ENCODE measurements around the gene XRCC1.
A peak's percentile ranks its signal among the peaks of the same experiment; 100 is the strongest.
"Not testable (repeated sequence)": the region's sequence is repeated elsewhere in the genome, so short reads cannot be mapped to it uniquely, and the experiment has no call there.

The XRCC1 gene

GRCh38 chr19:43606569-43607229, 31.4 kb upstream of the XRCC1 start:
- TF ChIP-seq CTCF (IDR thresholded peaks at IDR 0.05; ENCODE audit: low read depth, low read length) (no peak), EZH2phosphoT487 (IDR thresholded peaks at IDR 0.05; ENCODE audit: low read depth) (no peak)
- no peak overlapping the region for H3K9ac ChIP-seq (ENCODE audit: low read length)
- H3K4me3 ChIP-seq (ENCODE audit: low read length), result no peak overlapping the region
- no peaks in the 10 kb centered on the region for H3K79me2 ChIP-seq (ENCODE audit: low read length)
- H4K20me1 ChIP-seq (ENCODE audit: insufficient read depth, low read length), result no peaks in the 10 kb centered on the region
- H2AFZ ChIP-seq (ENCODE audit: low read depth, low read length), result no peak overlapping the region
- no peaks in the 10 kb centered on the region for H3K4me1 ChIP-seq (ENCODE audit: low read length)
- peaks cover 5% of the 10 kb centered on the region for H3K36me3 ChIP-seq (replicated peaks; ENCODE audit: low read depth, low read length)
- H3K4me2 ChIP-seq (ENCODE audit: low read length), result no peak overlapping the region
- H3K27me3 ChIP-seq (ENCODE audit: low read depth, low read length), result no peaks in the 10 kb centered on the region
- H3K27ac ChIP-seq (ENCODE audit: low read length), result no peak overlapping the region
- no peaks in the 10 kb centered on the region for H3K9me3 ChIP-seq (ENCODE audit: insufficient read depth, low read length)

- H3K4me2 ChIP-seq (ENCODE audit: low read length), result no peak overlapping the region
- H4K20me1 ChIP-seq (ENCODE audit: insufficient read depth, low read length), result no peaks in the 10 kb centered on the region
- H3K9ac ChIP-seq (ENCODE audit: low read length), result no peak overlapping the region
Observed at GRCh38 chr19:43605875-43606568, 30.7 kb upstream of the XRCC1 start.

DNA sequence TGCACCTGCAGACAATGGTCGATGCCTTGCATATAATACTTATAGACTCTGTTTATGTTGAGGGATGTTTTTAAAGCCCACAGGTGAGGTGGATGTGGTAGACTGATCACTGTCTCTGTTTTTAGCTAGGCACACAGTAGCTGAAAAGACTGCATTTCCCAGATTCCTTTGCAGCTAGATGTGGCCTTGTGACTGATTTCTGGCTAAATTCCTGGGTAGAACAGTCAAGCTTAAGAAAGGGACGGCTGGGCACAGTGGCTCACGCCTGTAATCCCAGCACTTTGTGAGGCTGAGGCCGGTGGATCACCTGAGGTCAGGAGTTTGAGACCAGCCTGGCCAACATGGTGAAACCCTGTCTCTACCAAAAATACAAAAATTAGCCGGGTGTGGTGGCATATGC, 25.0 kb upstream of the XRCC1 start:
- H3K27me3 ChIP-seq (ENCODE audit: low read depth, low read length); H3K4me2 ChIP-seq (ENCODE audit: low read length); H2AFZ ChIP-seq (ENCODE audit: low read depth, low read length); H3K4me3 ChIP-seq (ENCODE audit: low read length); H4K20me1 ChIP-seq (ENCODE audit: insufficient read depth, low read length); H3K9ac ChIP-seq (ENCODE audit: low read length); H3K9me3 ChIP-seq (ENCODE audit: insufficient read depth, low read length); H3K27ac ChIP-seq (ENCODE audit: low read length): not testable (repeated sequence)
- Histone ChIP-seq H3K79me2 (ENCODE audit: low read length) (peaks cover 28% of the 10 kb centered on the region), H3K36me3 (replicated peaks; ENCODE audit: low read depth, low read length) (peaks cover 19% of the 10 kb centered on the region), H3K4me1 (ENCODE audit: low read length) (peaks cover 12% of the 10 kb centered on the region)

More at GRCh38 chr19:43605875-43606568, 30.7 kb upstream of the XRCC1 start:
- H3K4me3 ChIP-seq (ENCODE audit: low read length), result no peak overlapping the region
- no peak overlapping the region for H3K27ac ChIP-seq (ENCODE audit: low read length)
- no peaks in the 10 kb centered on the region for H3K79me2 ChIP-seq (ENCODE audit: low read length)
- H3K9me3 ChIP-seq (ENCODE audit: insufficient read depth, low read length), result no peaks in the 10 kb centered on the region
- TF ChIP-seq EZH2phosphoT487 (IDR thresholded peaks at IDR 0.05; ENCODE audit: low read depth), result no peak
- TF ChIP-seq CTCF (IDR thresholded peaks at IDR 0.05; ENCODE audit: low read depth, low read length), result no peak
- no peak overlapping the region for H2AFZ ChIP-seq (ENCODE audit: low read depth, low read length)
- H3K27me3 ChIP-seq (ENCODE audit: low read depth, low read length), result no peaks in the 10 kb centered on the region
- peaks cover 11% of the 10 kb centered on the region for H3K36me3 ChIP-seq (replicated peaks; ENCODE audit: low read depth, low read length)
- H3K4me1 ChIP-seq (ENCODE audit: low read length), result no peaks in the 10 kb centered on the region

GRCh38 chr19:43599635-43600295, 24.4 kb upstream of the XRCC1 start:
- no peaks in the 10 kb centered on the region for H4K20me1 ChIP-seq (ENCODE audit: insufficient read depth, low read length)
- H3K4me3 ChIP-seq (ENCODE audit: low read length), result no peak overlapping the region
- no peaks in the 10 kb centered on the region for H3K9me3 ChIP-seq (ENCODE audit: insufficient read depth, low read length)
- H2AFZ ChIP-seq (ENCODE audit: low read depth, low read length), result no peak overlapping the region
- H3K4me1 ChIP-seq (ENCODE audit: low read length), result peaks cover 13% of the 10 kb centered on the region
- TF ChIP-seq CTCF (IDR thresholded peaks at IDR 0.05; ENCODE audit: low read depth, low read length) (peak; percentile 29; the same call in 1 of the 2 replicates), EZH2phosphoT487 (IDR thresholded peaks at IDR 0.05; ENCODE audit: low read depth) (no peak)
- H3K27me3 ChIP-seq (ENCODE audit: low read depth, low read length), result no peaks in the 10 kb centered on the region
- H3K27ac ChIP-seq (ENCODE audit: low read length), result no peak overlapping the region
- H3K79me2 ChIP-seq (ENCODE audit: low read length), result peaks cover 34% of the 10 kb centered on the region
- no peak overlapping the region for H3K9ac ChIP-seq (ENCODE audit: low read length)
- no peak overlapping the region for H3K4me2 ChIP-seq (ENCODE audit: low read length)
- peaks cover 19% of the 10 kb centered on the region for H3K36me3 ChIP-seq (replicated peaks; ENCODE audit: low read depth, low read length)
